ENCODE data around the gene CCDC90B. TPM values are rescaled to one million over a fixed set of nuclear protein-coding genes. Genes with fewer than 3 reads are reported as not detected.
A peak's percentile ranks its signal among the peaks of the same experiment; 100 is the strongest.

The CCDC90B gene
- total and polyA plus RNA-seq, 10 of the 15 experiments (the other 5 are each of a cell fraction or from before 2014, with no cell fraction given): 33.2 to 91.5 (median 59.2) TPM

DNA sequence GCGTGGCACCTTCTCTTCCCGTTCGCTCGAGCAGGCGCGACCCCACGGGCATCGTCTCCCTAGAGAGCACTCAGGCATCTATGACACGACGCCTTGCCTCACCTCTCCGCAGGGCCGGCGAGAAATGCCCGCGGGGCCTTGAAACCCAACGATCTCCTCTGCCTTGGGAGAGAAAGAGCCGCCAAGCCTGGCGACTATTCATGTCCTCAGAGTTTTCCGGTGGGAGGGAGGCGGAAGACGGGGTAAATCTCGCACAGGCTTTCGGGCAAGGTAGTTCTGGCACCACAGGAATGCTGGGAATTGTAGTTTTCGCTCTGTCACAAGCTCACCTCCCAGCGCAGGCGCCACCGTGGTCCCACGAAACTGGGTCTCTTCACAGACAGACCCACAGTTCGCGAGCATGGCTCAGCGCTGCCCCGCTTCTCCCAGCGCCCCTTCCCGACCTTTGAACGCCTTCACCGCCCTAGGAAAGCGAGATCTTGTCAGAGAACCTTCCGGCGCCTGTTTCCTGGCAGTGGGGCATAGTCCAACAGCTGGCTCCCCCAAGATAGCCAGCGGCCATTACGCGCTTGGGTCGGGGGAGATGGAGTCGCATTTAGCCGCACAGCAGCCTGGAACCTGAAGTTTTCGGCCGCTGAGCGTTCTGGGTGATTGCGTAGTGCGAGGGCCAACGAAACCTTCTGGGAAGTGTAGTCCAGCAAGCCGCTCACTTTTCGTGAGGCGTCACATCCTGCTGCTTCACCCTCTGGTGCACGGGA, at the start of gene CCDC90B (continued):
- TF ChIP-seq, protein P1, sequence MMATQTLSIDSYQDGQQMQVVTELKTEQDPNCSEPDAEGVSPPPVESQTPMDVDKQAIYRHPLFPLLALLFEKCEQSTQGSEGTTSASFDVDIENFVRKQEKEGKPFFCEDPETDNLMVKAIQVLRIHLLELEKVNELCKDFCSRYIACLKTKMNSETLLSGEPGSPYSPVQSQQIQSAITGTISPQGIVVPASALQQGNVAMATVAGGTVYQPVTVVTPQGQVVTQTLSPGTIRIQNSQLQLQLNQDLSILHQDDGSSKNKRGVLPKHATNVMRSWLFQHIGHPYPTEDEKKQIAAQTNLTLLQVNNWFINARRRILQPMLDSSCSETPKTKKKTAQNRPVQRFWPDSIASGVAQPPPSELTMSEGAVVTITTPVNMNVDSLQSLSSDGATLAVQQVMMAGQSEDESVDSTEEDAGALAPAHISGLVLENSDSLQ (IDR thresholded peaks at IDR 0.05): peak; percentile 75
- TF ChIP-seq NFYB (IDR thresholded peaks at IDR 0.05; ENCODE audit: insufficient read depth, low read depth, low read length) (no peak), CREB1 (IDR thresholded peaks at IDR 0.05; ENCODE audit: low read depth) (peak; percentile 96), CBX3 (IDR thresholded peaks at IDR 0.05; ENCODE audit: borderline replicate concordance, low read depth) (no peak), MEF2A (IDR thresholded peaks at IDR 0.05; ENCODE audit: insufficient read depth, low read depth, low read length) (no peak), POLR2A (IDR thresholded peaks at IDR 0.05; ENCODE audit: low read depth, low read length) (peak; percentile 96), SREBF1 (IDR thresholded peaks at IDR 0.05; ENCODE audit: low read length) (peak; percentile 88)
- TF ChIP-seq, protein P2, sequence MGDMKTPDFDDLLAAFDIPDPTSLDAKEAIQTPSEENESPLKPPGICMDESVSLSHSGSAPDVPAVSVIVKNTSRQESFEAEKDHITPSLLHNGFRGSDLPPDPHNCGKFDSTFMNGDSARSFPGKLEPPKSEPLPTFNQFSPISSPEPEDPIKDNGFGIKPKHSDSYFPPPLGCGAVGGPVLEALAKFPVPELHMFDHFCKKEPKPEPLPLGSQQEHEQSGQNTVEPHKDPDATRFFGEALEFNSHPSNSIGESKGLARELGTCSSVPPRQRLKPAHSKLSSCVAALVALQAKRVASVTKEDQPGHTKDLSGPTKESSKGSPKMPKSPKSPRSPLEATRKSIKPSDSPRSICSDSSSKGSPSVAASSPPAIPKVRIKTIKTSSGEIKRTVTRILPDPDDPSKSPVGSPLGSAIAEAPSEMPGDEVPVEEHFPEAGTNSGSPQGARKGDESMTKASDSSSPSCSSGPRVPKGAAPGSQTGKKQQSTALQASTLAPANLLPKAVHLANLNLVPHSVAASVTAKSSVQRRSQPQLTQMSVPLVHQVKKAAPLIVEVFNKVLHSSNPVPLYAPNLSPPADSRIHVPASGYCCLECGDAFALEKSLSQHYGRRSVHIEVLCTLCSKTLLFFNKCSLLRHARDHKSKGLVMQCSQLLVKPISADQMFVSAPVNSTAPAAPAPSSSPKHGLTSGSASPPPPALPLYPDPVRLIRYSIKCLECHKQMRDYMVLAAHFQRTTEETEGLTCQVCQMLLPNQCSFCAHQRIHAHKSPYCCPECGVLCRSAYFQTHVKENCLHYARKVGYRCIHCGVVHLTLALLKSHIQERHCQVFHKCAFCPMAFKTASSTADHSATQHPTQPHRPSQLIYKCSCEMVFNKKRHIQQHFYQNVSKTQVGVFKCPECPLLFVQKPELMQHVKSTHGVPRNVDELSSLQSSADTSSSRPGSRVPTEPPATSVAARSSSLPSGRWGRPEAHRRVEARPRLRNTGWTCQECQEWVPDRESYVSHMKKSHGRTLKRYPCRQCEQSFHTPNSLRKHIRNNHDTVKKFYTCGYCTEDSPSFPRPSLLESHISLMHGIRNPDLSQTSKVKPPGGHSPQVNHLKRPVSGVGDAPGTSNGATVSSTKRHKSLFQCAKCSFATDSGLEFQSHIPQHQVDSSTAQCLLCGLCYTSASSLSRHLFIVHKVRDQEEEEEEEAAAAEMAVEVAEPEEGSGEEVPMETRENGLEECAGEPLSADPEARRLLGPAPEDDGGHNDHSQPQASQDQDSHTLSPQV (IDR thresholded peaks at IDR 0.05): no peak
- TF ChIP-seq, protein P3, sequence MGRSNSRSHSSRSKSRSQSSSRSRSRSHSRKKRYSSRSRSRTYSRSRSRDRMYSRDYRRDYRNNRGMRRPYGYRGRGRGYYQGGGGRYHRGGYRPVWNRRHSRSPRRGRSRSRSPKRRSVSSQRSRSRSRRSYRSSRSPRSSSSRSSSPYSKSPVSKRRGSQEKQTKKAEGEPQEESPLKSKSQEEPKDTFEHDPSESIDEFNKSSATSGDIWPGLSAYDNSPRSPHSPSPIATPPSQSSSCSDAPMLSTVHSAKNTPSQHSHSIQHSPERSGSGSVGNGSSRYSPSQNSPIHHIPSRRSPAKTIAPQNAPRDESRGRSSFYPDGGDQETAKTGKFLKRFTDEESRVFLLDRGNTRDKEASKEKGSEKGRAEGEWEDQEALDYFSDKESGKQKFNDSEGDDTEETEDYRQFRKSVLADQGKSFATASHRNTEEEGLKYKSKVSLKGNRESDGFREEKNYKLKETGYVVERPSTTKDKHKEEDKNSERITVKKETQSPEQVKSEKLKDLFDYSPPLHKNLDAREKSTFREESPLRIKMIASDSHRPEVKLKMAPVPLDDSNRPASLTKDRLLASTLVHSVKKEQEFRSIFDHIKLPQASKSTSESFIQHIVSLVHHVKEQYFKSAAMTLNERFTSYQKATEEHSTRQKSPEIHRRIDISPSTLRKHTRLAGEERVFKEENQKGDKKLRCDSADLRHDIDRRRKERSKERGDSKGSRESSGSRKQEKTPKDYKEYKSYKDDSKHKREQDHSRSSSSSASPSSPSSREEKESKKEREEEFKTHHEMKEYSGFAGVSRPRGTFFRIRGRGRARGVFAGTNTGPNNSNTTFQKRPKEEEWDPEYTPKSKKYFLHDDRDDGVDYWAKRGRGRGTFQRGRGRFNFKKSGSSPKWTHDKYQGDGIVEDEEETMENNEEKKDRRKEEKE (IDR thresholded peaks at IDR 0.05): no peak
